Stomach (tissue), 19 donors: ENCODE results near the gene GLS. TPM values are rescaled to one million over a fixed set of nuclear protein-coding genes. Genes with fewer than 3 reads are reported as not detected.

ENCODE experiments used
- DNase-seq, 2 donors: peaks; one replicate each; pipeline versions ENCODE4 v3.0.0 to v3.0.0-alpha.2; 2013 to 2019
- H3K27ac ChIP-seq, 5 donors: fragments of 200-600 bp in 4 of 5; sonication (generic) in 4 of 5; one replicate each; pipeline ENCODE4 v1.5.1; 2013 to 2019; ENCODE audit warnings: mild to moderate bottlenecking in 1 of 5, moderate library complexity in 1 of 5
- H3K27me3 ChIP-seq, 3 donors: fragments of 200-600 bp; sonication (generic); one replicate each; pipeline ENCODE4 v1.5.1; 2017 to 2019; ENCODE audit warnings: mixed run types in 1 of 3
- H3K36me3 ChIP-seq, 4 donors: fragments of 200-600 bp; sonication (generic); 1 replicate in 3 of 4; 2 replicates in 1 of 4; pipeline ENCODE4 v1.5.1; 2016 to 2019
- H3K4me1 ChIP-seq, 4 donors: fragments of 200-600 bp; sonication (generic); one replicate each; pipeline ENCODE4 v1.5.1; 2016 to 2019
- H3K4me3 ChIP-seq, 4 donors: fragments of 200-600 bp; sonication (generic) in 3 of 4; one replicate each; pipeline ENCODE4 v1.5.1; 2016 to 2019; ENCODE audit warnings: mild to moderate bottlenecking in 1 of 4
- H3K9me3 ChIP-seq, 4 donors: fragments of 200-600 bp; sonication (generic); one replicate each; pipeline ENCODE4 v1.5.1; 2016 to 2019
- EP300 ChIP-seq: sonication (generic); formaldehyde crosslinking; IDR thresholded peaks from one replicate; pipeline ENCODE4 v1.6.1; 2017; ENCODE audit warnings: antibody characterized with exemption
- POLR2A ChIP-seq, 4 donors: fragments of 450-650 bp; IDR thresholded peaks; one replicate each; pipeline ENCODE4 v1.6.1; 2016; ENCODE audit warnings: antibody characterized with exemption in 4 of 4, control low read depth in 2 of 4, mild to moderate bottlenecking in 1 of 4, moderate library complexity in 1 of 4
- POLR2AphosphoS5 ChIP-seq, 3 donors: sonication (generic); formaldehyde crosslinking; IDR thresholded peaks; one replicate each; pipeline ENCODE4 v1.6.1; 2016; ENCODE audit warnings: antibody characterized with exemption in 3 of 3
- WGBS, 5 donors: extraction: QIAGEN DNeasy Blood & Tissue Kit in 3 of 5; methylation state at CpG; one replicate each; pipeline versions ENCODE4 v1.1.5 to v1.1.7; 2013 to 2018; 5-methylcytosine and 5-hydroxymethylcytosine counted together
- intact Hi-C: fragments of 100-400 bp; cut with DNase I; formaldehyde crosslinking; loops from one replicate; pipeline ENCODE4 v1.15.1; 2023; ENCODE audit warnings: low total_unique reads
- long read RNA-seq, 10 donors: transcript quantifications; one replicate each; lab custom pipeline, GENCODE V29; 2026
- polyA plus RNA-seq, 3 donors: library from polyadenylated mRNA; stranded (reverse); fragments of 200-250 nt; gene quantifications; one replicate each; pipeline ENCODE4 v1.2.3, GENCODE V29; 2013
- total RNA-seq, 5 donors: library from RNA; depleted of rRNA; stranded (reverse); fragments of >200 nt; gene quantifications; one replicate each; pipeline versions ENCODE4 v1.1.0 to v1.2.3, GENCODE V29; 2014 to 2016
- TF ChIP-seq, protein P1 (sequence below), 7 experiments: fragments of 450-650 bp in 4 of 7; fragments of 200-600 bp in 3 of 7; sonication (generic) in 3 of 7; IDR thresholded peaks; one replicate each; pipeline ENCODE4 v1.5.1; 2016 to 2019; ENCODE audit warnings: antibody characterized with exemption in 7 of 7, control low read depth in 2 of 7, mild to moderate bottlenecking in 1 of 7
- donor health status: healthy with polysubstance abuse.
- donor health status: Bipolar disorder and iron deficiency.
- donor health status: healthy.

The GLS gene
- total RNA-seq (100 to 1,000 TPM; 106 to 353 (median 140) TPM), polyA plus RNA-seq (10 to 100 TPM in 2 of 3 donors, 1 to 10 TPM in 1; 9.6 to 13.2 (median 10.8) TPM)
- long read RNA-seq, donor 1, full-length matches to known transcripts, result 4 of 13 reads
- long read RNA-seq, donor 1, partial matches to known transcripts, result 9 of 13 reads
- long read RNA-seq, donor 1, other reads (novel, unspliced or antisense), result 0 of 13 reads
- long read RNA-seq, donor 2, full-length matches to known transcripts, result 3 of 33 reads
- long read RNA-seq, donor 2, partial matches to known transcripts, result 30 of 33 reads
- long read RNA-seq, donor 2, other reads (novel, unspliced or antisense), result 0 of 33 reads
- long read RNA-seq, donor 3, partial matches to known transcripts, result 22 of 22 reads
- long read RNA-seq, donor 3, other reads (novel, unspliced or antisense), result 0 of 22 reads
- long read RNA-seq, donor 4, result 0 reads
- long read RNA-seq, donor 5, full-length matches to known transcripts, result 8 of 37 reads
- long read RNA-seq, donor 5, partial matches to known transcripts, result 29 of 37 reads
- long read RNA-seq, donor 5, other reads (novel, unspliced or antisense), result 0 of 37 reads
- long read RNA-seq, donor 6, result 0 reads
- long read RNA-seq, donor 7, full-length matches to known transcripts, result 8 of 8 reads
- long read RNA-seq, donor 7, partial matches to known transcripts, result 0 of 8 reads
- long read RNA-seq, donor 7, other reads (novel, unspliced or antisense), result 0 of 8 reads
- long read RNA-seq, donor 8, full-length matches to known transcripts, result 5 of 5 reads
- long read RNA-seq, donor 8, partial matches to known transcripts, result 0 of 5 reads
- long read RNA-seq, donor 8, other reads (novel, unspliced or antisense), result 0 of 5 reads
- long read RNA-seq, donor 9, partial matches to known transcripts, result 53 of 54 reads
- long read RNA-seq, donor 9, other reads (novel, unspliced or antisense), result 0 of 54 reads
- long read RNA-seq, donor 10, full-length matches to known transcripts, result 4 of 4 reads
- long read RNA-seq, donor 10, partial matches to known transcripts, result 0 of 4 reads
- long read RNA-seq, donor 10, other reads (novel, unspliced or antisense), result 0 of 4 reads

DNA sequence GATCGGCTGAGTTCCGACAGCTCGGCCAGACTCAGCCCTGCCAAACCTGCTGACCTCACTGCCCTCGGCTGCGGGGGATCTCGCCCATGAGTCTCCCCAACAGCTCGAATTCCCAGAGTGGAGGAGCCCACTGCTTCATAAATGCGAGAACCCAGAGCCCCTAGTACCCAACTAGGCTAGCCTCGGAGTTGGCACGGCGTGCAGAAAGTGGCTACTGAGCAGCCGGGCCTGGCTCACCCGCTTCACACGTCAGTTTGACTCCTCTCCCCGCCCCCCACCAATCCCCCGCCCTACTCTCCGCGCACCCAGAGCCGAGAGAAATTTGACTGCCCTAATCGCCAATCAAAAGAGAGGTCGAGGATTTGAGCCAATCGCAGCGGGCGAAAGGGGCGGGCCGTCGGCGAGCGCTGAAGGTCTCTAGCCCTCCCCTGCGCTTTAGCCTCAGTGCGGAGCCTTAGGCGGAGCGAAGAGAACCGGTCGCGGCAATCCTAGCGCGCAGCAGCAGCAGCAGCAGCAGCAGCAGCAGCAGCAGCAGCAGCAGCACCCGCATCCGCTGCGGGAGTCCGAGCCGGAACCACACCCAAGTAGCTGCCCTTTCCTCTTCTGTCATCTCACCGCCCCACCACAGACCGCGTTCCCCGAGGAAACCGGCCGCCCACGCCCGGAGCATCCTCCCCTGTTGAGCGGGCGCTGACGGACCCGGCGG, at the start of gene GLS:
GLS (plus strand) TSS at position 444 of the 706 bp plus-strand sequence. CDS start 264 bp downstream, outside the sequence.
- WGBS, 5 donors, result 0 to 1% (median 0%) methylated on average over 23 to 56 of the region's 56 CpGs
- H3K36me3 ChIP-seq, result no peaks in the 10 kb centered on the region
- intact Hi-C loops, result no loop called here

DNA sequence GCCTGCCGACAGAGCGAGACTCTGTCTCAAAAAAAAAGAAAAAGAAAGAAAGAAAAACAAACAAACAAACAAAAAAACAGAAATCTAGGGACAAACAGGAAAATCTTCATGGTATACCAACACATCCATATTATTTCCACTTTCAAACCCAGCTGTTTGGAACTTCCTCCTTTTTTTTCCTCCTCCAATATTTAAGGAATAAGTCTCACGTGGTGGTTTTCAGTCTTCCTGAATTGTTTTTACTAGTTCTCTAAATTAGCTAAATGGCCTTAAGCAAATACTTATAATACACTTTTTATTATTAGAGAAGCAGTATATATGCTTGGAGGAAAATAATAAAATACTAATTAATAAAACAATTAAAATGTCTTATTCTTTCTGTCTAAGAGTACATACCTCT, 48.7 kb upstream of the GLS start:
- Histone ChIP-seq H3K9me3 (no peaks in the 10 kb centered on the region), H3K27me3 (no peaks in the 10 kb centered on the region), H3K4me1 (peaks cover 0 to 14% (median 6%) of the 10 kb centered on the region in 4 donors), H3K27ac (no peak overlapping the region), H3K36me3 (no peaks in the 10 kb centered on the region), H3K4me3 (no peak overlapping the region)
- TF ChIP-seq POLR2A (IDR thresholded peaks at IDR 0.05) (no peak), EP300 (no peak), POLR2AphosphoS5 (IDR thresholded peaks at IDR 0.05) (no peak)
- TF ChIP-seq, protein P1, sequence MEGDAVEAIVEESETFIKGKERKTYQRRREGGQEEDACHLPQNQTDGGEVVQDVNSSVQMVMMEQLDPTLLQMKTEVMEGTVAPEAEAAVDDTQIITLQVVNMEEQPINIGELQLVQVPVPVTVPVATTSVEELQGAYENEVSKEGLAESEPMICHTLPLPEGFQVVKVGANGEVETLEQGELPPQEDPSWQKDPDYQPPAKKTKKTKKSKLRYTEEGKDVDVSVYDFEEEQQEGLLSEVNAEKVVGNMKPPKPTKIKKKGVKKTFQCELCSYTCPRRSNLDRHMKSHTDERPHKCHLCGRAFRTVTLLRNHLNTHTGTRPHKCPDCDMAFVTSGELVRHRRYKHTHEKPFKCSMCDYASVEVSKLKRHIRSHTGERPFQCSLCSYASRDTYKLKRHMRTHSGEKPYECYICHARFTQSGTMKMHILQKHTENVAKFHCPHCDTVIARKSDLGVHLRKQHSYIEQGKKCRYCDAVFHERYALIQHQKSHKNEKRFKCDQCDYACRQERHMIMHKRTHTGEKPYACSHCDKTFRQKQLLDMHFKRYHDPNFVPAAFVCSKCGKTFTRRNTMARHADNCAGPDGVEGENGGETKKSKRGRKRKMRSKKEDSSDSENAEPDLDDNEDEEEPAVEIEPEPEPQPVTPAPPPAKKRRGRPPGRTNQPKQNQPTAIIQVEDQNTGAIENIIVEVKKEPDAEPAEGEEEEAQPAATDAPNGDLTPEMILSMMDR (IDR thresholded peaks at IDR 0.05), result no peak
- intact Hi-C loops, result no loop called here
- 85 to 92% (median 89%) methylated on average over 3 of the region's 3 CpGs for WGBS, 5 donors
- no peak for DNase-seq

More for the DNA sequence above, at the start of gene GLS:
- H3K27me3 ChIP-seq, result no peaks in the 10 kb centered on the region
- peak; percentile 97 to 99 for DNase-seq
- peaks cover 9 to 45% (median 25%) of the 10 kb centered on the region in 4 donors for H3K4me1 ChIP-seq
- H3K9me3 ChIP-seq, result no peaks in the 10 kb centered on the region
- peak within 1 kb of the TSS; percentile 93 to 98 (median 97) for H3K27ac ChIP-seq
- H3K4me3 ChIP-seq, result peak within 1 kb of the TSS; percentile 67 to 93 (median 88)
- TF ChIP-seq EP300 (no peak), POLR2A (IDR thresholded peaks at IDR 0.05) (peak in 2 of 4 donors; percentile 96 to 97), POLR2AphosphoS5 (IDR thresholded peaks at IDR 0.05) (peak; percentile 98 to 100 (median 100))

DNA sequence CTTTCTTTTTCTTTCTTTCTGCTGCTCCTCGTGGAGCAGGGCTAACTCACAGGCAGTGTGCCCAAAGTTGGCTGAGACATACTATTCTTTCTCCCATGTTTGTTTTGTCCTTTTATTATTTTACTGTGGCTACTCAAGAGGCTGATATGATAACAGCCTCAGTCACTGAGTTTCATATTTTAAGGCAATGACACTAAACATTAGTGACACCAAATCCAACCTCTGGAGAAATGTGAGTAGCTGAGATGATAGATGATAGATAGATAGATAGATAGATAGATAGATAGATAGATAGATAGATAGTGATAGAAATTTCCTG, 45.8 kb upstream of the GLS start:
- TF ChIP-seq POLR2AphosphoS5 (IDR thresholded peaks at IDR 0.05) (no peak), EP300 (no peak), POLR2A (IDR thresholded peaks at IDR 0.05) (no peak)
- TF ChIP-seq, protein P1 (IDR thresholded peaks at IDR 0.05), result no peak
- Histone ChIP-seq H3K9me3 (no peaks in the 10 kb centered on the region), H3K4me3 (no peak overlapping the region), H3K36me3 (no peaks in the 10 kb centered on the region), H3K4me1 (peaks cover 0 to 14% (median 6%) of the 10 kb centered on the region in 4 donors), H3K27ac (no peak overlapping the region), H3K27me3 (no peaks in the 10 kb centered on the region)
- DNase-seq, result no peak
- intact Hi-C loops, result no loop called here
- 9 to 41% (median 27%) methylated on average over 1 of the region's 1 CpG for WGBS, 5 donors

DNA sequence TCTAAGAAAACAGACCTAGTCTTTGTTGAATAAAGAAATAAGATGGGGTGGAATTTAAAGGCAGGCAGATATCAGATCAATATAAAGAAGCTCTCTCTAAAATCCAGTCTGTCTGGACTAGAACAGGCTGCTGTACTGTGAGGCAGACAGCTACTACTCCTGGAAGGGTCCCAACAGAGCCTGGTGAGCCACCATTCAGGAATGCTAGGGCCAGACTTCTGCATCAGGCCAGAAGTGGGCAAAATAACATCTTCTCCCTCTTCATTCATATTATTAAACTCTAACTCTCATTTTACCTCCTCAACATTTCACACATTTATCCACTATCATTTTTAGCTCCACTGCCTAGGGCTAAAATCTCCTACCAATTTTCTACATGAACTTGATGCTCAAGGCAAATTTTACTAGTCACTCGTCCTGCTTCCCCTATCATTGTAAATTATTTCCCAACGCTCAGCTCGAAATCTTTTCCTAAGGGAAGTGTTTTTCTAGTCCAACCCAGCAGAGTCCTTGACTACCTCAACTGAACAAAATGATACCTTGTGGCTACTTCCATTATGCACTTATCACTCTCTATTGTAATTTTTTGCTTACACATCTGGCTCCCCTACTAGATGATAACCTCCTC, 45.2 kb upstream of the GLS start:
- Histone ChIP-seq H3K4me1 (peaks cover 0 to 14% (median 6%) of the 10 kb centered on the region in 4 donors), H3K4me3 (no peak overlapping the region), H3K27me3 (no peaks in the 10 kb centered on the region), H3K27ac (no peak overlapping the region), H3K9me3 (no peaks in the 10 kb centered on the region), H3K36me3 (no peaks in the 10 kb centered on the region)
- WGBS, 5 donors, result 44 to 72% (median 51%) methylated on average over 3 of the region's 3 CpGs
- no peak for TF ChIP-seq POLR2AphosphoS5 (IDR thresholded peaks at IDR 0.05)
- no peak for TF ChIP-seq POLR2A (IDR thresholded peaks at IDR 0.05)
- peak in 1 of 2 donors; percentile 32 for DNase-seq
- intact Hi-C loops, result no loop called here
